22Rv1 (cell line): ENCODE measurements around the gene PODXL.

Experiments
- H3K27ac ChIP-seq: fragments of 450-650 bp; 2 replicates; pipeline ENCODE4 v1.5.1; 2017
- CTCF ChIP-seq: fragments of 450-650 bp; IDR thresholded peaks from 2 replicates; pipeline ENCODE4 v1.5.1; 2017; ENCODE audit warnings: mild to moderate bottlenecking
- ZFX ChIP-seq: fragments of 450-650 bp; IDR thresholded peaks from 2 replicates; pipeline ENCODE4 v1.6.1; 2017; ENCODE audit warnings: antibody characterized with exemption, borderline replicate concordance

PODXL gene

DNA sequence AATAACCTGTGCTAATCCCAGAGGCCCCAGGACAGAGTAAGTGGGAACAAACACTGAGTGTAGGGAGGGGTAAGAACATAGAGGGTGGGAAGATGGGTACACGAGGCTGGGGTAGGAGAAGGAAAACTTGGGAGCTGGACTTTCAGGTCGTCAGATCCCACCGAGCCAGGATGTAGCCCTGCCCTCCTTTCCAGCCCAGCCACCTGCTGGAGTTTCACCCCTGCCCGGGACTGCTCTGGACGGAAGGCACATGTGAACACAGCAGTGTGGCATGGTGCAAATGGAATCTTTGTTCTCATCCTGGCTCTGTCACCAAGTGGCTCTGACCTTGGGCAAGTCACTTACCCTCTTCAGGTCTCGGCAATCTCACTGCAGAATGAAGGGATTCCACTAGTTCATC lies 52.8 kb downstream of the PODXL start:
- no peak overlapping the region for H3K27ac ChIP-seq
- TF ChIP-seq CTCF (no peak), ZFX (no peak)

DNA sequence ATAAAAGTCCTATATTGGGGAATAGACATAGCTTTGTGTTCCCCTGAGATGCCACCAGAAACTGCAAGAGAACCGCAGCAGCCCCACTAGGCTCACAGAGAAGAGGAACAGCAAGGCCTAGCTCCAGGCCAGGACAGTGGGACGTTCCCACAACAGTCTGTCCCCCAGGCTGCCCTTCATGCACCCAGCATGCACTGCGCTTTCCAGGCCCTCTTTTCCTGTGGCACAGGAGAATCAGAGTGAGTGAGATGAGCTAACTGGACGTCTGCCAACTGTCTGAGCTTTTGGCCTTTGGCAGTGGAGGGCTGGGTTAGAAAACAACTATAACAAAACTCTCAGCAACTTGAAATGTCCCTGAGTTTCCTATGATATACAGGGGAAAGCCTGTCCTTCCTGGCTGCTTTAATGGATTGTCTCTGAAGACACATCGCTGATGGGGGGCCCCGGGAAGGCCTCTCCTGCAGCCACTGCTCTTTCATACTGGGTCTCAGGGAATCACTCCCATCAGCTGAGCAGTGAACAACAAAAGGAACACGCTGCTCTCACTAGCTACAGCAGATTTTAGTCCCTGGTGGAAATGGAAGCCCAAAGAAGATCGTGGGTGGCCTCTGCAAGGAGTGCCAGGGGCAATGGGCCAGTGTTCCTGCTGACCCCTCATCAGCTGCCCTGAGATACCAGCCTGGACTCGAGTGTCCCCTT lies 53.5 kb downstream of the PODXL start:
- H3K27ac ChIP-seq, result no peak overlapping the region
- no peak for TF ChIP-seq ZFX
- no peak for TF ChIP-seq CTCF

GRCh38 chr7:131501930-131502685 lies 54.3 kb downstream of the PODXL start:
- H3K27ac ChIP-seq, result no peak overlapping the region
- TF ChIP-seq ZFX (no peak), CTCF (no peak)

DNA sequence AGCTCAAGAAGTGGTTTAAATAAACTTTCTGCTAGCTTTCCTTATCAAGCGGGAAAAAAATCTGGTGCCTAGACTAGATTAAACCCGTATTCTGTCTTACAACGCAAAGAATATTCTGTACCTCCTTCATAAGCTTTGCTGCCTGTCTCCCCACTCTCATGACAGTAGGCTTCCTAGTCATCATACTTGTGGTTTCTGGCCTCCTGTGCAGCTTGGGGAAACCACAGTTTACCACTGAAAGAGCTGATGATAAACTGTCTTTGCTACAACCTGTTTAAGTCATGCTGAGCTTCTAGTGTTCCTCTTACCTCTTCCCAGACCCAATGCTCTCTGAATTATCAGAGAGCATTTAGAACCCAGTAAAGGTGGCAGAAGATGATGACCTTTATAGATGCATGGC lies 55.0 kb downstream of the PODXL start:
- H3K27ac ChIP-seq, result no peak overlapping the region
- TF ChIP-seq ZFX, result no peak
- TF ChIP-seq CTCF, result no peak

DNA sequence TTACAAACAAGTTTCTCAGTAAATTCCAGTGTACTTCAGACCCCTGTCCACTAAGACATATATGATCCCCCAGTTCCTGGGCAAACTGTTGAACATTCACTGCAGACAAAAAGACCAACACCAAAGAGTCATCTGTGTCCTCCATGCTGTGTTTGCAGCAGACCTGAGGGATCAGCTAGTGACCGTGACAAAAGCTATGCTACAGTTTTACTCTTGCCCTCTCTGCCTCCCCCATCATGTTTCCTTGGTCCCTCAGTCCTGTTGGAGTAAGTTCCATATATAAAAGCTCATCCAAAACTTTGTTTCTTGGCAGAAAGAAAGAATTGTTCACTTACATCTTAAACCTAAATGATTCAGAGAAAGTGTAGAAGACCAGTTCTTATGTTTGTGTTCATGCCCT lies 56.1 kb downstream of the PODXL start:
- no peak overlapping the region for H3K27ac ChIP-seq
- no peak for TF ChIP-seq CTCF
- no peak for TF ChIP-seq ZFX

DNA sequence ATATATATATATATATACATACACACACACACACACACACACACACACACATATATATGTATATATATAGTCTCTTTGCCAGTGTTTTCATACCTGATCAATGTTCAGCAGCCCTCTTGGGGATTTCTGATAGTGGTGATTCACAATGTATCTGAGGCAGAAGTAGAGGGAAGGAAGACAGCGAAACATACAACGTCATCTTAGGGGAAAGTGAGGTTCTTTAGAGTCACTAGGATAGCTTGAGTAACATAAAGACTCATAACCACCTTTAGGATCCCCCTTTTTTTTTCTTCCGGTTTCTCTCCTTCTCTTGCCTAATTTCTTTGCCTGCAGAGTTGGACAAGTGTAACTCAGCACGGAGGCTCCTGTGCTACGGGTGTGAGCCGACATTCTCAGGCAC lies 56.6 kb downstream of the PODXL start:
- H3K27ac ChIP-seq, result no peak overlapping the region
- no peak for TF ChIP-seq ZFX
- TF ChIP-seq CTCF, result no peak

- TF ChIP-seq CTCF (no peak), ZFX (no peak)
- no peak overlapping the region for H3K27ac ChIP-seq
Measured at GRCh38 chr7:131498237-131498885, 58.1 kb downstream of the PODXL start.
